ENCODE measurements around the gene ARHGAP26.

GRCh38 chr5:143013176-143013891, 243.2 kb downstream of the ARHGAP26 start:
- TF ChIP-seq, protein P1, sequence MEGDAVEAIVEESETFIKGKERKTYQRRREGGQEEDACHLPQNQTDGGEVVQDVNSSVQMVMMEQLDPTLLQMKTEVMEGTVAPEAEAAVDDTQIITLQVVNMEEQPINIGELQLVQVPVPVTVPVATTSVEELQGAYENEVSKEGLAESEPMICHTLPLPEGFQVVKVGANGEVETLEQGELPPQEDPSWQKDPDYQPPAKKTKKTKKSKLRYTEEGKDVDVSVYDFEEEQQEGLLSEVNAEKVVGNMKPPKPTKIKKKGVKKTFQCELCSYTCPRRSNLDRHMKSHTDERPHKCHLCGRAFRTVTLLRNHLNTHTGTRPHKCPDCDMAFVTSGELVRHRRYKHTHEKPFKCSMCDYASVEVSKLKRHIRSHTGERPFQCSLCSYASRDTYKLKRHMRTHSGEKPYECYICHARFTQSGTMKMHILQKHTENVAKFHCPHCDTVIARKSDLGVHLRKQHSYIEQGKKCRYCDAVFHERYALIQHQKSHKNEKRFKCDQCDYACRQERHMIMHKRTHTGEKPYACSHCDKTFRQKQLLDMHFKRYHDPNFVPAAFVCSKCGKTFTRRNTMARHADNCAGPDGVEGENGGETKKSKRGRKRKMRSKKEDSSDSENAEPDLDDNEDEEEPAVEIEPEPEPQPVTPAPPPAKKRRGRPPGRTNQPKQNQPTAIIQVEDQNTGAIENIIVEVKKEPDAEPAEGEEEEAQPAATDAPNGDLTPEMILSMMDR (IDR thresholded peaks at IDR 0.05) = no peak
- no peak for TF ChIP-seq POLR2A (IDR thresholded peaks at IDR 0.05)

Data from lower leg skin (tissue), 3 donors.